Mesothelial cell of epicardium (in vitro differentiated cells): ENCODE measurements around the gene NACA2. TPM values are rescaled to one million over a fixed set of nuclear protein-coding genes. Genes with fewer than 3 reads are reported as not detected.

Experiments used
- DNase-seq, 2 experiments: peaks; one replicate each; pipeline ENCODE4 v3.0.0; 2021; ENCODE audit warnings: low spot score in 2 of 2; ENCODE audit not compliant: unreplicated experiment in 2 of 2
- H3K27ac Mint-ChIP-seq: 2 replicates; pipeline ENCODE4 v1.8.0; 2021; ENCODE audit warnings: mixed read lengths
- H3K27me3 Mint-ChIP-seq: 2 replicates; pipeline ENCODE4 v1.8.0; 2021; ENCODE audit warnings: low read depth, mixed read lengths
- H3K36me3 Mint-ChIP-seq: 2 replicates; pipeline ENCODE4 v1.8.0; 2021; ENCODE audit warnings: mixed read lengths
- H3K4me1 Mint-ChIP-seq: 2 replicates; pipeline ENCODE4 v1.8.0; 2021; ENCODE audit warnings: mixed read lengths
- H3K4me3 Mint-ChIP-seq: 2 replicates; pipeline ENCODE4 v1.8.0; 2021; ENCODE audit warnings: mild to moderate bottlenecking, moderate library complexity, mixed read lengths
- H3K9me3 Mint-ChIP-seq: 2 replicates; pipeline ENCODE4 v1.8.0; 2021; ENCODE audit warnings: mixed read lengths
- CTCF ChIP-seq: fragments of 200-600 bp; sonication (generic); IDR thresholded peaks from one replicate; pipeline ENCODE4 v1.5.0; 2021; ENCODE audit warnings: antibody characterized with exemption; ENCODE audit not compliant: unreplicated experiment
- total RNA-seq: library from RNA; stranded (reverse); gene quantifications from 3 replicates; pipeline ENCODE4 v1.2.1, GENCODE V29; 2021

NACA2 gene
- total RNA-seq, 1 donor from 2014 or later = not detected

- H3K9me3 Mint-ChIP-seq = no peaks in the 10 kb centered on the region
- H3K36me3 Mint-ChIP-seq = no peaks in the 10 kb centered on the region
- no peak for DNase-seq
- H3K27ac Mint-ChIP-seq = no peak overlapping the region
- TF ChIP-seq CTCF = no peak
- no peaks in the 10 kb centered on the region for H3K4me1 Mint-ChIP-seq
- peaks cover 17% of the 10 kb centered on the region for H3K27me3 Mint-ChIP-seq
- H3K4me3 Mint-ChIP-seq = no peak overlapping the region
Measured at GRCh38 chr17:61594294-61594825, 3.3 kb upstream of the NACA2 start.

GRCh38 chr17:61593426-61593825, 2.4 kb upstream of the NACA2 start:
- no peak for DNase-seq
- Mint-ChIP-seq H3K27ac (no peak overlapping the region), H3K4me1 (no peaks in the 10 kb centered on the region), H3K4me3 (no peak overlapping the region), H3K36me3 (no peaks in the 10 kb centered on the region), H3K27me3 (peaks cover 17% of the 10 kb centered on the region), H3K9me3 (no peaks in the 10 kb centered on the region)
- TF ChIP-seq CTCF = no peak

GRCh38 chr17:61591930-61592329, 911 bp upstream of the NACA2 start:
- H3K27me3 Mint-ChIP-seq = peaks cover 21% of the 10 kb centered on the region
- H3K4me1 Mint-ChIP-seq = no peaks in the 10 kb centered on the region
- DNase-seq = no peak
- no peaks in the 10 kb centered on the region for H3K9me3 Mint-ChIP-seq
- no peaks in the 10 kb centered on the region for H3K36me3 Mint-ChIP-seq
- H3K27ac Mint-ChIP-seq = no peak overlapping the region
- H3K4me3 Mint-ChIP-seq = no peak overlapping the region
- TF ChIP-seq CTCF = no peak

- Mint-ChIP-seq H3K4me3 (no peak overlapping the region), H3K36me3 (no peaks in the 10 kb centered on the region), H3K4me1 (no peaks in the 10 kb centered on the region), H3K27ac (no peak overlapping the region), H3K27me3 (peaks cover 12% of the 10 kb centered on the region), H3K9me3 (no peaks in the 10 kb centered on the region)
- no peak for TF ChIP-seq CTCF
- no peak for DNase-seq
Measured at GRCh38 chr17:61589990-61590389, 1.0 kb downstream of the NACA2 start.

- no peak overlapping the region for H3K27ac Mint-ChIP-seq
Measured at GRCh38 chr17:61587807-61588660, 3.0 kb downstream of the NACA2 start.

More at GRCh38 chr17:61587807-61588660, 3.0 kb downstream of the NACA2 start:
- TF ChIP-seq CTCF = no peak
- Mint-ChIP-seq H3K4me3 (no peak overlapping the region), H3K9me3 (no peaks in the 10 kb centered on the region), H3K4me1 (no peaks in the 10 kb centered on the region), H3K36me3 (no peaks in the 10 kb centered on the region), H3K27me3 (peaks cover 4% of the 10 kb centered on the region)
- DNase-seq = no peak
